Iris pigment epithelial cell (primary cell): ENCODE data around the gene ACAD8.
"Not testable (repeated sequence)": the region's sequence is repeated elsewhere in the genome, so short reads cannot be mapped to it uniquely, and the experiment has no call there.

Experiments used
- DNase-seq: peaks from one replicate; pipeline ENCODE4 v3.0.0-alpha.2; 2011; ENCODE audit warnings: low read depth

The ACAD8 gene

GRCh38 chr11:134240592-134240991 is 12.8 kb upstream of the ACAD8 start:
- DNase-seq, result no peak

DNA sequence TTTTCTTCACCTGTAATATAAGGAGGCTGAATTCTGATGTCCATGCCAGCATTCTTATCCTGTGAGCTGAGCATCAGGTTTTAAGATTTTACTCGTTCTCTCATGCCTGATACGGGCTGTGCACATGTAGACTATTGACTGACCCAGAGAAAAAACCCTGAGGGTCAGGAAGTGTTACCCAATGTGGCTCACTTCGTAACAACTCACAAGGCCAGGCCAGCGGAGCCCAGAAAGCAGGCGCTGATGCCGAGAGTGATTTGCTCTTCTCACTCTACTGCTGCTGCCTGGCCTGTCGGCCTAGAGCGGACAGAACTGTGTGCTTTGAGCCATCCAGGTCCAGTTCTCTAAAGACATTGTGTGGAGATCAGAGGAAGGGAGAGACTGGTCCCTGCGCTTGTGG is 11.0 kb upstream of the ACAD8 start:
- no peak for DNase-seq

DNA sequence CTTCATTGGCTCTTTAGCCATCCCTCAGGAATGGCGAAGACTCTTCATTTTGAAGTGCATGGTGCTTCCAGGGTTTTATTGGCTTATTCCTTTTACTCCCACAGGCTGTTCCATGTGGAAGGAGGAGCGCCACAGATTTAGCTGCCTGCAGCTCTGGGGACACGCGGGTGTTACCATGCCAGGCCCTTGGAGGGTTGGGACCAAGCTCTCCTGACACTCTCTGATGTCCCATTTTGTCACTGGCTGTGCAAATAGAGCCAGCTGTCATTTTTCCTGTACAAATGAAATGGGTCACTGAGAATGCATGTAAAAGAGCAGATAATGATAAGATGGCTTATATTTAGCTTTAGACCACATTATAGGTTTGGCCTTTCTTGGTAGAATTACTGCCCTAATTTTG is 9.5 kb upstream of the ACAD8 start:
- DNase-seq, result no peak

- DNase-seq, result peak; percentile 52
These were observed 8.8 kb upstream of the ACAD8 start for GRCh38 chr11:134244593-134244992.

DNA sequence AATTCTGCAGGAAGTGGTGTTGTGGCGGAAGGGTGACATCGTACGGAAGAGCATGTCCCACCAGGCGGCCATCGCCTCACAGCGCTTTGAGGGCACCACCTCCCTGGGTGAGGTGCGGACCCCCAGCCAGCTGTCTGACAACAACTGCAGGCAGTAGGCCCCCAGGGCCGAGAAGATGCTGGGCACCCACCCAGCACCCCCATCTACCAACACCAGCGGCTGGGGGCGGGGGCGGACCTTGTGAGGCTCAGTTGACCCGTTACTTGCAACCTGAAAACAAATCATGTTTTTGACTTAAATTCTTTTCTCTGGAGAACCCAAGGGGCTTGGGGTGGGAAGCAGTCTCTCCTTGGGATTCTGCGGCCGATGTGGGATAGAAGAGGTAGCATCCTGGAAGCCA is 7.9 kb upstream of the ACAD8 start:
- no peak for DNase-seq

- no peak for DNase-seq
These were observed 7.3 kb upstream of the ACAD8 start for GRCh38 chr11:134246100-134246499.

DNA sequence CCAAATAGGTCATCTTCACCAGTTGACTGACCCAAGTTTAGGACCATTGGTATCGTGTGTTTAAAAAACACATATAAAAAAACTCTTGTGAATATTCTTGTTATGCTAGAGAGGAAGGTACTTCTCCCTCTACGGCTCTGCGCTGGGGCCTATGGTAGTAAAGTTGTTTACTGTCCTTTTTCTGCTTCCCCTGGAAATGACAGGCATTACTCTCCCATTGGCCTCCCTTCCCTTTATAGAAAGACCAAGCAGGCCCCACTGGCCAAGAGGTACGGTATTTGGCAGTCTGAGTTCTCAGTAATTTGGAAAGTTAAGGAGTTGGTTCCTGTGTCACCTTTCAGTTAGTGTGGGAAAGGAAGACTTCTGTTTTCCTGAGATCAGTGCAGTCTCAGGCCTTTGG is 6.7 kb upstream of the ACAD8 start:
- no peak for DNase-seq

DNA sequence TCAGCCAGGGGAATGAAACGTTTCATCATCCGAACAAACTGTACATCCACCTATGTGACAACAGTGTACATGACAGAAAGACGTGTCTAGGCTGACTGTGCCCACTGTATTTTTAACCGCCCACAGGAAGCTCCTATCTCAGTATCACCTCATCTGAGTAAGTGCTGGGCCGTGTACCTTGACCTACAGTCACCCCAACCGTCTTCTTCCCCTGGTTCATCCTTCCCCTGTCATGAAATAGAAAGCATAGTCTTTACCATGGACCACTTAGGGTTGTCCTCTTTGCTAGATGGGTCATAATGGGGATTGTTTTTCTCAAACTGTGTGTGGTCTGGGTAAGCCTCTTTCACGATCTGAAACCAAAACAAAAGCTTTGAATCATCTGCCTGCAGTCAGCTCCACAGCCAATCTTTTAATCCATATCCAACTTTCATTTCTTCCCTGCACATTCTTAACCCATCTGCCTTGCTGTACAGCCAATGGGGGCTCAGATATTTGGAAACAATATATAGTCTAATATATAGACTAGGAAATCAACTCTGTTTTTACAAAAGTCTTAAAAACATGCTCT is 4.4 kb upstream of the ACAD8 start:
- peak; percentile 73 for DNase-seq

DNA sequence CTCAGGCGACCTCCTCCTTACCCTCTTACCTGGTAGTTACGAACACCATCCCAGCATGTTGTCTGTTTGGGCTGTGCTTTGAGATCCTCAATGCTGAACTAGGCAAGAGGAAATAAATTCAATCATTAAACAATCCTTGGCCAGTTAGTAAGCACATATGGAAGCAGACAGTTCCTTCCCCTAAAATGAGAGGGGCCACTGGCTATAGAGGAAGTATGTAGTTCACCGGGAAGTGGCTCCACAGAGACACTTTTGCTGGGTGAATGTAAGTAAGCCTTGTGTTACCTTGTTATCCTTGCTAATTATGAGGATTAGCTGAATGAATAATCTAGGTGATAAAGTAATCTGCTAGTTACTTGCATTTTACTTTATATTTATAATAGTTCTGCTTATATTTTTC is 3.1 kb upstream of the ACAD8 start:
- DNase-seq, result no peak

DNA sequence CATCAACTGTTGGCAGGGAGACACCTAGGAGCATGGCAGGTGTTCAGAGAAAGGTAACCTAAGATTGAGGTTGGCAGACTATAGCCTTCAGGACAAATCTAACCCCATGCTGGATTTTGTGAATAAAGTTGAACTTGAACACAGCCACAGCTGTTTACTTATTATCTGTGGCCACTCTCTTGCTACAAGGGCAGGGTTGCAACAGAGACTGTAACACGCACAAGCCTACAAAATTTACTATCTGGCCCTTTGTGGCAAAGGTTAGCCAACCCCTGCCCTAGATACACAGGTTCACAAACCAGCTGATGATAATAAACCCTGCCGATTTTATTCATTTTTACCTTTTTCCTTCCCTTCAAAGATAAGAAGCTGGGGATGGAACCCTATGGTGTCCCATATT is 2.7 kb upstream of the ACAD8 start:
- no peak for DNase-seq

DNA sequence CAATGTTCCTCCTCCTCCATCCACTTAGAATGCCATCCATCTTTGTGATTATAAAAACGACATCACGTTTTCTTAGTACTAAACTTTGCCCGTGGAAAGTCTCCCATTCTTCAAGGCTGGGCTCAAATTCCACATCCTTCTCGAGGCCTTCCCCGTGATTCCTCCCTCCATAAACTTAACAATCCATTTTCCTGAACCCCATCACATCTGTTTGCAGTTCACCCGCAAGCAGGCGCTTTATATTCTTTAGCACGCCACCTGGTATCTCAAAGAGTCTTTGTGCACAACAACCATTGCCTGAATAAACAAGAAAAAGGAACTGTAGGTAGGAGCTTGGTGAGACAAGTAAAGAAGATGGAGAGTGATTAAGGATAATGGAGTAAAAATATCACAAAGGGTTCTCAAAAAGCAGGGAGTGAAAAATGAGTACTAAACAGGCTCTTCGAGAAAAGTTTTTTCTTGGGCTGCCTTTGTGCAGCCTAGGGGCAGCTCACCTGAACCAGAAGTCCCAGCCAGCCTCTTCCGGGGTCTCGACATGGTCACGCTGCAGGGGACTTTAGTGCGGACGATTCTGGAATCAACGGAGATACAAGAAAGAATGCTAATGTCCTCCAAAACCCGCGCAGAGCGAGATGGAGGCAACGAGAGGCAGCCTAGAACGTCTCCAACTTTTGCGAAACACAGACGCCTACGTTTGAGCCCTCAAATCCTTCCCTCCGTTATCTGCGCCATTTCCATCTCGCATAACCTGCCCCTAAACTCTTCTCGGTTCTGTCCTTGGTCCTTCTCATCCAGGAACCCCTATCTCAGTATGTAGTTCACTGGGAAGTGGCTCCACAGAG is 801 bp upstream of the ACAD8 start:
- peak; percentile 72 for DNase-seq

DNA sequence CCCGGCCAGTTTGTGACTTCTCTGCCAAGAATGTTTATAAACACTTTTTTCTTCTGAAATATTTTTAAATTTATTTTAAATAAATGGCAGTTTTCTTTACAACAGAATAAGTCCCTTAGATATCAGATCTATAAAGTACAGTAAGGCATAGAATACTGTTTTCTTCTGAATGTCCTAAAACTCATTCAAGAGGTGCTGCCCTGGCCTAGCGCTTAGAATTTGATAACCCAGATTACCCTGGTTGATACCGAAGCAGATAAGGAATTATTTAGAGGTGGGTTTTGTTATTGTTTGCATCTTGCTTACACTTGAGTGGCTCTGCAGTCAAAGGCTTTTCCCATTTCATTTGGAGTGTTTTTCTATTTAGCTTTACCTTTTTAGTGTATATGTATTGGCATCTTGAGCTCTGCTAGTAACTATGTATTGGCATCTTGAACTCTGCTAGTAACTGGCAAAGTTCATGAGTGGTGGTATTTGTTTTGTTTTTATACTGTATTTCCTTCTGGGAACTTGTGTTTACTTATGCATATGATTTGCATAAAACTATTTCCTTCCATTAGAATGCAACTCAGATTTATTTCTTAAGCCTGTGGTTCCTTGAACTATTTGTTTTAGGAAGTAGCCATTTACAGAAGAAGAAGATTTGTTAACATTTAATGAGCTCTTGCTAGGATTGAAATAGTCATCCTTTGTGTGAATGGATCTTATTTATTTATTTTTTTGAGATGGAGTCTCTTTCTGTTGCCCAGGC is 1.2 kb downstream of the ACAD8 start:
- DNase-seq, result no peak

- not testable (repeated sequence) for DNase-seq
These were observed 1.8 kb downstream of the ACAD8 start for GRCh38 chr11:134255184-134255561.

- DNase-seq, result no peak
These were observed 3.7 kb downstream of the ACAD8 start for GRCh38 chr11:134257101-134257500.

- no peak for DNase-seq
These were observed 5.2 kb downstream of the ACAD8 start for GRCh38 chr11:134258577-134258976.

DNA sequence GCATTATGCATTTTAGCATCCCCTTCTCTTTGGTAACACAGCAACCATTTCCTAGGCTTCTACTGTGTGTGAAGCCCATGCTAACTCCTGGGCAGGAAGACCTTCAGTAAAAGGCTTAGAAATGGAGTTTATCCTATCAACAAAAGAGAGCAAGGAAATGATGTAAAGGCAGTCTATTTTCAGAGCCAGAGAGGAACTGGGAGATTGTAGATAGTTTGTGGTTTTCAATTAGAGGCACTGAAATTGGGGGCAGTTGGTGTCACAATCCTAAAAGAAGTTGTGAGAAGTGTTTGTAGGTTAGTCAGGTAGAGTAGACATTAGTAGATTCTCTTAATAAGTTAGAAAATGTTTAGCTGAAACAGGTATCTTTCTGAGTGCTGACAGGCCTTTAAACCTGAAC is 7.1 kb downstream of the ACAD8 start:
- DNase-seq, result no peak

GRCh38 chr11:134260983-134261382 is 7.6 kb downstream of the ACAD8 start:
- DNase-seq, result no peak

DNA sequence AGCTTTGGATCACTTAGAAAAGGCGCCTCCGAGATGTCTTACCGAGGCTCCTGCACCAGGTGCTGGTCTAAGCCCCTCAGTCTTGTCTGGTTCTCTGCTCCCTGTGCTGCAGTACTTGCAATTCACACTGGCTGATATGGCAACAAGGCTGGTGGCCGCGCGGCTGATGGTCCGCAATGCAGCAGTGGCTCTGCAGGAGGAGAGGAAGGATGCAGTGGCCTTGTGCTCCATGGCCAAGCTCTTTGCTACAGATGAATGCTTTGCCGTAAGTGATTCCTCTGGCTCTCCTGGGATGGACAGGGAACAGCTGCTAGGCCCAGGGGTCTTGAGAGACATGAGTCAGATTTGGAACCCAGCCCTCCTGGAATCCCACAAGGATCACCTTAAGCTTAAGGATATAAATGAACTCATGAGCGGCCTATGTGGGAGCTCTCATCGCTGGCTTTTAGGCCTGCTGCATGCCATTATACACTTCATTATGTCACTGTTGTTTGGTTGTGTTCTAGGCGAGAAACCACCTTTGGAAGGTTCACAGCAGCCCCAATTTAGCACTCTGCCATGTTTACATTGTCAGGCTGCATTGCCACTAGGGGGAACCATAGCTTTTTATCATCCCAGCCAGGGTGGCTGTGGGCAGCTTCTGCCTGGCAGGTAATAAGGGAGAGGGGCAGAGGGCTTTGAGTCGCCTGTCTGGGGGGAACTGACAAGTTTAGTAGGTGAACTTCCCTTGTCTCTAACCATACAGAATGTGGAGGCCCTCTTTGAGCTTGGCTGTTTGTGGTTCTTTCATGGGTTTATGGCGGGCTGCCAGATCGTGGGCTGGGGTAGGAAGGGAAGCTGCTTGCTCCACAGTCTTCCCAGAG is 8.5 kb downstream of the ACAD8 start:
- DNase-seq, result no peak

GRCh38 chr11:134264966-134265764 is 11.8 kb downstream of the ACAD8 start:
- DNase-seq, result no peak

DNA sequence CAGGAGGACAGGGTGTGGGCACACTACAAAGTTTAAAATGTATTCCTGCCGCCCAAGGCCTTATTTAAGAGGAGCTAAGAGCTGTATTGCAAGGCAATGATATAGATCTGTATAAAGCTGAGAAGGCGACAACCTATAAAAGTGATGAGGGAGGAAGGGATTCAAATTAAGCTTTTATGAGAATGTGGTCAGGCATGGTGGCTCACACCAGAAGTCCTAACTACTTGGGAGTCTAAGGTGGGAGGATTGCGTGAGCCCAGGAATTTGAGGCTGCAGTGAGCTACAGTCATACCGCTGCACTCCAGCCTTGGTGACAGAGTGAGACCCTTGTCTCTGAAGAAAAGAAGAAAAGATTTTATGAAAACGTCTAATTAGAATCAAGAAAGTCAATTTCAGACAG is 13.1 kb downstream of the ACAD8 start:
- DNase-seq, result no peak

DNA sequence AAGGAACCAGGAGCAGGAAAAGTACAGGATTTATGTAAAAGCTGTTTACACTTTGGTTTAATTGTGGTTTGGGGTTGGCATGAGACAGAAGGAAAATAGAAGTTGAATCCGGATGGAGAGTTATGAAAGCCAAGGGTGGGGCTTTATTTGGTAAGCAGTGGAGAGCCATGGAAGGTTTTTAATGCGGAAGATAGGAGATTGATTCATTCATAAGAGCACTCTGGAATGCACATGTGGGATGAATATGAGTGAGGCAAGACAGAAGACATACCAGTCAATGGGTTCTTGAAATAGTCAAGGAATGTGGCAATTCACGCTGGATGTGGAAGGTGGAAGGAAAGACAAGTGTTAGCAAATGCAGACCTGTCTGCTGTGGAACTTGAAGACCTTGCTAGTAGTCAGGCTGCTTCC is 13.5 kb downstream of the ACAD8 start:
- DNase-seq, result peak; percentile 80
